GM12878 (cell line): Measurements from ENCODE around the gene VAV2.

Experiments used
- CBFB ChIP-seq: IDR thresholded peaks from 2 replicates; pipeline ENCODE4 v1.6.1; 2016; ENCODE audit warnings: antibody characterized with exemption, low read depth
- CUX1 ChIP-seq: IDR thresholded peaks from 2 replicates; pipeline ENCODE4 v1.6.1; 2012; ENCODE audit warnings: improper control_type of control experiment, low read depth, low read length; ENCODE audit not compliant: insufficient replicate concordance
- ETV6 ChIP-seq, 2 experiments: fragments of 450-650 bp in 1 of 2; IDR thresholded peaks in 1 of 2; conservative IDR thresholded peaks in 1 of 2; 2 replicates each; pipeline ENCODE4 v1.6.1; 2014; ENCODE audit warnings: antibody characterized with exemption in 1 of 2, borderline replicate concordance in 1 of 2, low read depth in 1 of 2, mild to moderate bottlenecking in 1 of 2, moderate library complexity in 1 of 2
- EZH2 ChIP-seq: IDR thresholded peaks from 2 replicates; pipeline ENCODE4 v1.6.1; 2012; ENCODE audit warnings: low read depth, mild to moderate bottlenecking, control low read depth, inconsistent platforms, low read length, borderline replicate concordance; ENCODE audit not compliant: control insufficient read depth
- HDAC2 ChIP-seq: fragments of 200-600 bp; sonication (generic); IDR thresholded peaks from 2 replicates; pipeline ENCODE4 v1.6.1; 2017
- POLR2A ChIP-seq: IDR thresholded peaks from 2 replicates; pipeline ENCODE4 v1.6.1; 2011; ENCODE audit warnings: low read depth, mild to moderate bottlenecking, low read length
- POLR2AphosphoS2 ChIP-seq: IDR thresholded peaks from 2 replicates; pipeline ENCODE4 v1.6.1; 2011; ENCODE audit warnings: low read depth, mild to moderate bottlenecking, low read length, improper control_type of control experiment, moderate library complexity
- POLR2AphosphoS5 ChIP-seq: IDR thresholded peaks from 2 replicates; pipeline ENCODE4 v1.6.1; 2011; ENCODE audit warnings: mild to moderate bottlenecking, low read length, inconsistent platforms
- RFX5 ChIP-seq: IDR thresholded peaks from 2 replicates; pipeline ENCODE4 v1.6.1; 2011; ENCODE audit warnings: low read depth, low read length, improper control_type of control experiment
- SRF ChIP-seq, 2 experiments: IDR thresholded peaks; 2 replicates each; pipeline ENCODE4 v1.6.1; 2011; ENCODE audit warnings: low read depth in 2 of 2, low read length in 2 of 2, mild to moderate bottlenecking in 1 of 2, moderate library complexity in 1 of 2
- ZZZ3 ChIP-seq: IDR thresholded peaks from 2 replicates; pipeline ENCODE4 v1.6.1; 2011; ENCODE audit warnings: low read depth; ENCODE audit not compliant: control insufficient read depth, insufficient read length
- TF ChIP-seq, protein P1 (sequence below), 3 experiments: IDR thresholded peaks in 2 of 3; conservative IDR thresholded peaks in 1 of 3; 2 replicates each; pipeline ENCODE4 v1.5.1; 2011; ENCODE audit warnings: low read depth in 3 of 3, low read length in 3 of 3, mild to moderate bottlenecking in 3 of 3, control low read depth in 2 of 3, moderate library complexity in 2 of 3, inconsistent platforms in 1 of 3, mixed read lengths in 1 of 3; ENCODE audit not compliant: control insufficient read depth in 2 of 3, insufficient read depth in 1 of 3; ENCODE audit errors: extremely low read depth in 1 of 3
- TF ChIP-seq, protein P2 (sequence below): IDR thresholded peaks from 2 replicates; pipeline ENCODE4 v1.6.1; 2011; ENCODE audit warnings: borderline replicate concordance, low read depth, mild to moderate bottlenecking, moderate library complexity, mixed read lengths, low read length; ENCODE audit not compliant: insufficient read depth; ENCODE audit errors: extremely low read length
- TF ChIP-seq, protein P3 (sequence below): IDR thresholded peaks from 2 replicates; pipeline ENCODE4 v1.6.1; 2012; ENCODE audit warnings: low read depth, low read length, improper control_type of control experiment

- TF ChIP-seq, protein P1, sequence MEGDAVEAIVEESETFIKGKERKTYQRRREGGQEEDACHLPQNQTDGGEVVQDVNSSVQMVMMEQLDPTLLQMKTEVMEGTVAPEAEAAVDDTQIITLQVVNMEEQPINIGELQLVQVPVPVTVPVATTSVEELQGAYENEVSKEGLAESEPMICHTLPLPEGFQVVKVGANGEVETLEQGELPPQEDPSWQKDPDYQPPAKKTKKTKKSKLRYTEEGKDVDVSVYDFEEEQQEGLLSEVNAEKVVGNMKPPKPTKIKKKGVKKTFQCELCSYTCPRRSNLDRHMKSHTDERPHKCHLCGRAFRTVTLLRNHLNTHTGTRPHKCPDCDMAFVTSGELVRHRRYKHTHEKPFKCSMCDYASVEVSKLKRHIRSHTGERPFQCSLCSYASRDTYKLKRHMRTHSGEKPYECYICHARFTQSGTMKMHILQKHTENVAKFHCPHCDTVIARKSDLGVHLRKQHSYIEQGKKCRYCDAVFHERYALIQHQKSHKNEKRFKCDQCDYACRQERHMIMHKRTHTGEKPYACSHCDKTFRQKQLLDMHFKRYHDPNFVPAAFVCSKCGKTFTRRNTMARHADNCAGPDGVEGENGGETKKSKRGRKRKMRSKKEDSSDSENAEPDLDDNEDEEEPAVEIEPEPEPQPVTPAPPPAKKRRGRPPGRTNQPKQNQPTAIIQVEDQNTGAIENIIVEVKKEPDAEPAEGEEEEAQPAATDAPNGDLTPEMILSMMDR (IDR thresholded peaks at IDR 0.05 in 2 of 3, conservative IDR thresholded peaks at IDR 0.05 in 1 of 3; ENCODE audit: control insufficient read depth in 2 of 3, extremely low read depth in 1 of 3, insufficient read depth in 1 of 3, low read depth in 3 of 3, low read length in 3 of 3), result no peak
- no peak for TF ChIP-seq EZH2
- no peak for TF ChIP-seq HDAC2
- TF ChIP-seq, protein P2, sequence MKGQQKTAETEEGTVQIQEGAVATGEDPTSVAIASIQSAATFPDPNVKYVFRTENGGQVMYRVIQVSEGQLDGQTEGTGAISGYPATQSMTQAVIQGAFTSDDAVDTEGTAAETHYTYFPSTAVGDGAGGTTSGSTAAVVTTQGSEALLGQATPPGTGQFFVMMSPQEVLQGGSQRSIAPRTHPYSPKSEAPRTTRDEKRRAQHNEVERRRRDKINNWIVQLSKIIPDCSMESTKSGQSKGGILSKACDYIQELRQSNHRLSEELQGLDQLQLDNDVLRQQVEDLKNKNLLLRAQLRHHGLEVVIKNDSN, result no peak
- TF ChIP-seq POLR2A, result no peak
- TF ChIP-seq POLR2AphosphoS2, result no peak
- no peak for TF ChIP-seq CUX1
- no peak for TF ChIP-seq ETV6 (conservative IDR thresholded peaks at IDR 0.05 in 1 of 2, IDR thresholded peaks at IDR 0.05 in 1 of 2; ENCODE audit: borderline replicate concordance in 1 of 2, low read depth in 1 of 2)
- TF ChIP-seq, protein P3, sequence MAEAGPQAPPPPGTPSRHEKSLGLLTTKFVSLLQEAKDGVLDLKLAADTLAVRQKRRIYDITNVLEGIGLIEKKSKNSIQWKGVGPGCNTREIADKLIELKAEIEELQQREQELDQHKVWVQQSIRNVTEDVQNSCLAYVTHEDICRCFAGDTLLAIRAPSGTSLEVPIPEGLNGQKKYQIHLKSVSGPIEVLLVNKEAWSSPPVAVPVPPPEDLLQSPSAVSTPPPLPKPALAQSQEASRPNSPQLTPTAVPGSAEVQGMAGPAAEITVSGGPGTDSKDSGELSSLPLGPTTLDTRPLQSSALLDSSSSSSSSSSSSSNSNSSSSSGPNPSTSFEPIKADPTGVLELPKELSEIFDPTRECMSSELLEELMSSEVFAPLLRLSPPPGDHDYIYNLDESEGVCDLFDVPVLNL, result no peak
- TF ChIP-seq ZZZ3, result no peak
- TF ChIP-seq RFX5, result no peak
- TF ChIP-seq CBFB, result no peak
- no peak for TF ChIP-seq POLR2AphosphoS5
- no peak for TF ChIP-seq SRF (IDR thresholded peaks at IDR 0.05; ENCODE audit: low read depth in 2 of 2, low read length in 2 of 2)
These were observed 210.3 kb downstream of the VAV2 start for GRCh38 chr9:133781828-133782135.
